ENCODE measurements around the gene MAP4K1.

The MAP4K1 gene

DNA sequence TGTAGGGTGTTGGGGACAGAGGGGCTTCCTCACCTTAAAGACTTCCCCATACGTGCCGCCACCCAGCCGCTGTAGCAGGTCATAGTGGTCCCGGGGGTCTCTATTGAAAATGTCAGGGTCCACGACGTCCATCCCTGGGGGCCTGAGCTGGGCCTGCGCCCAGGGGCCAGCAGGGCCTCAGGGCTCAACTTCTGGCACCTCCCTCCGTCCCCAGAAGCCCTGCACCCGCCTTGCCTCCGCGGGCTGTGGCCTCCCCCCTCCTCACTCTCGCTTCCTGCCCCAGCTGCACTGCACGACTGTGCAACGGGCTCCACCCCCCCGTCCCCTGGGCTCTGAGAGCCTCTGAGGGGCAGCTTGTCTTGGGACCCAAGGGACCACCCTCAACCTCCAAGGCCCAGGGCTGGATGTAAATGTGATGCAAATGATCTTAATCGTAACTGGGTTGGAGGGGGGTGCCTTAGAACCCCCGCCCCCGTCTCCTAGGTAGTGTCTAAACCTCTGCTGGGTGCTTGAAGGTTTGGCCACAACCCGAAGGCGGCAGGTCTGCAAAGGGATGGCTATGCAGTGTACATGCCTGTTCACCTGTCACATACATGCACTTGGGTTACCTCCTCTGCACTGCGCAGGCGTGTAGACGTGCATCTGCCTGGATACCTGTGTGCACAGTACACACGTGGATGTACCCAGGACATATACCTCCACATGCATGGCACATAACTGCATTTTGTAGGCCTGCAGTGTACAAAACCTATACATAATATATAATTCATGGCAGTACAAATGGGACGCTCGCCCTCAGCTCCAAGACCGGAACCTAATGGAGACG, at the start of gene MAP4K1:
TSS of gene MAP4K1 (minus strand) at position 190 of the 826 bp plus-strand sequence. CDS start at position 132, 58 bp downstream.
- DNase-seq: peak; percentile 29

- DNase-seq: no peak
These were observed 49.1 kb upstream of the MAP4K1 start for GRCh38 chr19:38666663-38667511.

- DNase-seq: no peak
These were observed 48.4 kb upstream of the MAP4K1 start for GRCh38 chr19:38665950-38666662.

GRCh38 chr19:38665219-38665931, 47.6 kb upstream of the MAP4K1 start:
- no peak for DNase-seq

- DNase-seq: no peak
These were observed 46.9 kb upstream of the MAP4K1 start for GRCh38 chr19:38664503-38665211.

- DNase-seq: no peak
These were observed 46.3 kb upstream of the MAP4K1 start for GRCh38 chr19:38663957-38664502.

DNA sequence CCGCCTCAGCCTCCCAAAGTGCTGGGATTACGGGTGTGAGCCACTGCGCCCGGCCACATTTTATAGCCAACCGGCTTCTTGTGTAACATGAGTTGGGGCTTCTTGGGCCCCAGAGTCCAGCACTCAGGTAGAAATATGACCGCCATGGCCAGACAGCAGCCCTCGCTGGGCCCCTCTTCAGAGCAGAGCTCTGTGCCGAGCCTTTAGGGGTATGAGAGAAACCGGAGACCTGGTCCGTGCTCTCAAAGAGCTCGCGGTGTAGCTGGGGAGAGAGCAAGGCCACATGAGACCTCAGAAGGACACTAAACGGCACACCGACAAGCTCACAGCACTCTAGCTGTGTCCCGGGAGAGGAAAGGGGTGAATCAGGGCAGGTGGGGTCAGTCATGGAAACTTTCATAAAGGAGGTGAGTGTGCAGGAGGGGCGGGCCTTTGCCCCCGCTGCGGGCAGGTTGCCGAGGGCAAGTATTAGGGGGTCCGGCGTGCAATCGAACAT, 45.5 kb upstream of the MAP4K1 start:
- no peak for DNase-seq

DNA sequence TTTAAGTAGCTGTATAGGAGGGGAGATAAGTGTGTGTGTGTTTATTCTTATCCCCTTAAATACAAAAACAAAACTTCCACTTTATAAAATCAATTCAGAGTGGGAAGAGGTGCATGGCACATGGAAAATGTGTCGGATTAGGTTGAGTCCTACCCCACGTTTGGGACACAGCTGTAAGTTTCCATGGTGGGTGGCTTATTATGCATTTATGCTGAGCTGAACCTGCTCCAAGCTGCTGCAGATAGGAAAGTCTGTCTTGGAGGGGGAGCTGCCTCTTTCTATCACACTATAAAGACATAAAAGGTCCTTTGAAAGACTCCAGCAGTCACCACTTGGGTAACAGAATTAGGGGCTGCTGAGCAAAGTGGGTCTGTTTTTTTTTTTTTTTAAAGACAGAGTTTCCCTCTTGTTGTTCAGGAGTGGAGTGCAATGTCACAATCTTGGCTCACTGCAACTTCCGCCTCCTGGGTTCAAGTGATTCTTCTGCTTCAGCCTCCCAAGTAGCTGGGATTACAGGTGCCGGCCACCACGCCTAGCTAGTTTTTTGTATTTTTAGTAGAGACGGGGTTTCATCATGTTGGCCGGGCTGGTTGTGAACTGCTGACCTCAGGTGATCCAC, 44.9 kb upstream of the MAP4K1 start:
- no peak for DNase-seq

- no peak for DNase-seq
These were observed 44.2 kb upstream of the MAP4K1 start for GRCh38 chr19:38661996-38662395.

- no peak for DNase-seq
These were observed 43.4 kb upstream of the MAP4K1 start for GRCh38 chr19:38661136-38661535.

GRCh38 chr19:38660724-38661123, 43.0 kb upstream of the MAP4K1 start:
- DNase-seq: no peak

GRCh38 chr19:38658462-38659306, 40.9 kb upstream of the MAP4K1 start:
- peak; percentile 97 for DNase-seq

- DNase-seq: no peak
These were observed 40.0 kb upstream of the MAP4K1 start for GRCh38 chr19:38657633-38658222.

- no peak for DNase-seq
These were observed 38.6 kb upstream of the MAP4K1 start for GRCh38 chr19:38656171-38656981.

DNA sequence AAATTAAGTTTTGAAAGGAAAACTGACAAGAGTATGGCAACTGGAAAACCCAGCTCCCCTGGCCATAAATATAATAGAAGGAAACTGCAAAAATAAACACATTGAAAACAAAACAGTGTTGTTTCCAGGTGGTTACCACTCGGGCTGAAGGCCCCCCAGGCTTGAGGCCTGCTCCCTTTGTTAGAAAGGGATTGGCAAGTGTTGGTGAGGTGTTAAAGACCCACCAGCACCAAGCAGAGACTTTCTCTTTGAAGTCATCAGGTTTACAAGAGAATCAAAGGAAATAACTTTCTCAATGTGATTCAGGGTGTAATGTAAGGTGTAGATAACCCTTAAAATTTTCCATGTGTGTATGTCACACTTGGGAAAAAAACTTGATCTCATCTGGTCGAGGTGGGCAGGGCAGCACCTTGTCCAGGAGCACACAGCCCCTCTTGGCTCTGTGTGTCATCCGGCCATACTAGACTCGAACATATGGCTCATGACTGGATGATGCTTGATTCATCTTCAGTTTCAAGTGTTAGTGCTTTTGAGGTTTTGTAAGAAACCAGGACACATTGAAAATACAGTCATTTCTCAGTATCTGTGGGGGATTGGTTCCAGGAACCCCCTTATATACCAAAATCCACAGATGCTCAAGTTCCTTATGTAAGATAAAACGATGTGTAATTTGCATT, 37.5 kb upstream of the MAP4K1 start:
- DNase-seq: no peak

DNA sequence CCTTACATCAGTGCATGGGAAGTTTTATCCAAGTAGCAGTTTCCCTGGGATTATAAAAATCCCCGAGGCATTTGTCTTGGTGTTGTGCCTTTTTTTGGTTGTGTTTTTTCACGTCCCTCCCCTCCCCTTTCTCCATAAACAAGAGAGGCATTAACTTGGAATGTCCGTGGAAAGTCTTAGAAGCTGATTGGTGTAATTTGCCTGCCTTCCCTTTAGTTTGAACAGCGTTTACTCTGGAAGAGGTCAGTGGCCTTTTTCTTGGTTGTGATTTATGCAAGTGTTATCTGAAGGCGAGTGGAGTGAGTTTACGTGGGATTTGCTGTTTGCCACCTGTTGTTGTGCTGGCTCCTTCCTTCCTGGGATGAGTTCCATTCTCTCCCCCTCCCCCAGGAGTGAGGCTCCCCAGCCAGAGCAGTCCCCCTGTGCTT, 36.9 kb upstream of the MAP4K1 start:
- DNase-seq: no peak

- DNase-seq: no peak
These were observed 35.3 kb upstream of the MAP4K1 start for GRCh38 chr19:38653028-38653571.

Measured in DMS79 treated with DMSO at 0.1 percent for 48 hours (cell line).